ENCODE data around the gene CCNE1. TPM values are rescaled to one million over a fixed set of nuclear protein-coding genes. Genes with fewer than 3 reads are reported as not detected.
A peak's percentile ranks its signal among the peaks of the same experiment; 100 is the strongest.

Gene CCNE1
- total RNA-seq, 4 donors from 2014 or later: 1.5 to 5.0 (median 2.9) TPM

DNA sequence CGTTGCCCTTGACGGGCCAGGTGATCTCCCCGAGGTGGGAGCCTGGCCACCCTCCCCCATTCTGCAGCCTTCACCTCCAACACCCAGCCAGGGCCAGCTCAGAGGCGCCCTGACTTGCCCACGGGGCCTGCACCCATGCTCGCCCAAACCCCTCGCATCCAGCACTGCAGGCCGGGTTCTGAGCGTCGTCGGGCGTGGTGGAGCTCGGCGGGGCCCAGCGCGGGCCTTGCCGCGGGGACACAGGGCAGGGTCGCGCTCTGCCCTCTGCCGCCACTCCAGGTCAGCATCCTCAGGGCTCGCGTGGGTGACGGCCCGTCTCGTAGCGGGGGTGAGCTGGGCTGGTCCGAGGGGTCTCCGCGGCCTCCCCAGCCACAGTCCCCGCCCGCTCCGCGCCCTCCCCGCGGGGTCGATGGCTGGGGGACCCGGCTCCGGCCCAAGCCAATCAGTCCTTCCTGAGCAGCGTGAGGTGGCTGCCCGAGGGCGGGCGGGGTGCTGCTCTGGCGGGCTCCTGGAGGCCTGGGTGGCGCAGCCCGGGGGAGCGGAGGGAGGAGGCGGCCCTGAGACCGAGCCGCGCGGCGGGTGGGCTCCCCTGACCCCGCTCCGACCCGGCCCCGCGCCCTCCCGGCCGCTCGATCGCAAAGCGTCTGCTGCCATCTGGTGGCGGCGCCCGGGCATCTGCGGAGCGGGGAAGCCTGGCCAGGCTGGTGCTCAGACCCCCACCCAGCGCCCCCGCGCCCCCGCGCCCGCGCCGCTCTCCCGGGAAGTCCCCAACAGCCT, 61.4 kb downstream of the CCNE1 start:
- Histone ChIP-seq H3K9me3 (peaks cover 0 to 4% (median 0%) of the 10 kb centered on the region in 3 donors), H3K27me3 (peaks cover 55% of the 10 kb centered on the region), H3K36me3 (no peaks in the 10 kb centered on the region), H3K27ac (no peak overlapping the region), H3K4me3 (peak overlapping the region; percentile 4 to 55), H3K4me1 (peaks cover 0 to 38% (median 14%) of the 10 kb centered on the region in 3 donors)
- ATAC-seq: peak; percentile 56
- 20% methylated on average over 1 of the region's 77 CpGs; no CpG with 5 or more reads in 1 of the 2 donors for WGBS, 2 donors (ENCODE audit: low coverage in 1 of 2)
- TF ChIP-seq CTCF (IDR thresholded peaks at IDR 0.05): peak in 3 of 4 experiments; percentile 71 to 96 (median 74)
- TF ChIP-seq EP300 (IDR thresholded peaks at IDR 0.05): no peak
- TF ChIP-seq POLR2AphosphoS5 (IDR thresholded peaks at IDR 0.05): no peak
- TF ChIP-seq POLR2A (IDR thresholded peaks at IDR 0.05): no peak

Other genes with a start within 250 kb of the CCNE1 start
- gene POP4, start 205.7 kb upstream of the CCNE1 start, total RNA-seq: 10 to 100 TPM; 41.4 to 79.7 (median 61.7) TPM
- 10 to 100 TPM; 28.6 to 49.1 (median 38.8) TPM for gene PLEKHF1, start 146.5 kb upstream of the CCNE1 start, total RNA-seq
- gene C19orf12, start 96.7 kb upstream of the CCNE1 start, total RNA-seq: 10 to 100 TPM; 37.6 to 62.1 (median 49.7) TPM
- gene URI1, start 130.2 kb downstream of the CCNE1 start, total RNA-seq: 10 to 100 TPM; 65.0 to 84.4 (median 71.9) TPM

All from gastroesophageal sphincter (tissue), 4 donors.